DMS114 treated with DMSO at 0.1 percent for 48 hours (cell line): ENCODE measurements around the gene LCLAT1.
"Not testable (repeated sequence)": the region's sequence is repeated elsewhere in the genome, so short reads cannot be mapped to it uniquely, and the experiment has no call there.

Source experiments
- DNase-seq: peaks from one replicate; lab custom pipeline; 2025; ENCODE audit not compliant: unreplicated experiment; lab: John Stamatoyannopoulos, UW

The LCLAT1 gene

GRCh38 chr2:30513649-30514048 lies 66.6 kb downstream of the LCLAT1 start:
- not testable (repeated sequence) for DNase-seq

- DNase-seq: no peak
These were observed 67.2 kb downstream of the LCLAT1 start for GRCh38 chr2:30514134-30514847.

- DNase-seq: no peak
These were observed 67.9 kb downstream of the LCLAT1 start for GRCh38 chr2:30514848-30515435.

- no peak for DNase-seq
These were observed 69.1 kb downstream of the LCLAT1 start for GRCh38 chr2:30516166-30516565.

- no peak for DNase-seq
These were observed 72.8 kb downstream of the LCLAT1 start for GRCh38 chr2:30519796-30520195.

- DNase-seq: no peak
These were observed 75.4 kb downstream of the LCLAT1 start for GRCh38 chr2:30522421-30522820.

GRCh38 chr2:30527411-30527810 lies 80.4 kb downstream of the LCLAT1 start:
- no peak for DNase-seq

- no peak for DNase-seq
These were observed 80.8 kb downstream of the LCLAT1 start for GRCh38 chr2:30527859-30528258.

- DNase-seq: no peak
These were observed 83.3 kb downstream of the LCLAT1 start for GRCh38 chr2:30530346-30530745.

GRCh38 chr2:30541680-30542079 lies 94.6 kb downstream of the LCLAT1 start:
- DNase-seq: no peak

GRCh38 chr2:30545875-30546274 lies 98.8 kb downstream of the LCLAT1 start:
- no peak for DNase-seq

- DNase-seq: no peak
These were observed 101.3 kb downstream of the LCLAT1 start for GRCh38 chr2:30548386-30548785.

GRCh38 chr2:30549096-30549495 lies 102.0 kb downstream of the LCLAT1 start:
- DNase-seq: no peak

- DNase-seq: no peak
These were observed 112.7 kb downstream of the LCLAT1 start for GRCh38 chr2:30559544-30560275.

GRCh38 chr2:30561349-30561748 lies 114.3 kb downstream of the LCLAT1 start:
- no peak for DNase-seq

GRCh38 chr2:30565851-30566358 lies 118.9 kb downstream of the LCLAT1 start:
- no peak for DNase-seq

GRCh38 chr2:30566631-30567030 lies 119.6 kb downstream of the LCLAT1 start:
- DNase-seq: no peak

GRCh38 chr2:30567317-30567716 lies 120.3 kb downstream of the LCLAT1 start:
- no peak for DNase-seq

GRCh38 chr2:30569946-30570345 lies 122.9 kb downstream of the LCLAT1 start:
- DNase-seq: no peak

GRCh38 chr2:30577151-30577550 lies 130.1 kb downstream of the LCLAT1 start:
- DNase-seq: no peak

- DNase-seq: no peak
These were observed 133.3 kb downstream of the LCLAT1 start for GRCh38 chr2:30580391-30580790.

- DNase-seq: no peak
These were observed 135.5 kb downstream of the LCLAT1 start for GRCh38 chr2:30582521-30582920.
